ENCODE results near the gene CUX1.

The CUX1 gene

DNA sequence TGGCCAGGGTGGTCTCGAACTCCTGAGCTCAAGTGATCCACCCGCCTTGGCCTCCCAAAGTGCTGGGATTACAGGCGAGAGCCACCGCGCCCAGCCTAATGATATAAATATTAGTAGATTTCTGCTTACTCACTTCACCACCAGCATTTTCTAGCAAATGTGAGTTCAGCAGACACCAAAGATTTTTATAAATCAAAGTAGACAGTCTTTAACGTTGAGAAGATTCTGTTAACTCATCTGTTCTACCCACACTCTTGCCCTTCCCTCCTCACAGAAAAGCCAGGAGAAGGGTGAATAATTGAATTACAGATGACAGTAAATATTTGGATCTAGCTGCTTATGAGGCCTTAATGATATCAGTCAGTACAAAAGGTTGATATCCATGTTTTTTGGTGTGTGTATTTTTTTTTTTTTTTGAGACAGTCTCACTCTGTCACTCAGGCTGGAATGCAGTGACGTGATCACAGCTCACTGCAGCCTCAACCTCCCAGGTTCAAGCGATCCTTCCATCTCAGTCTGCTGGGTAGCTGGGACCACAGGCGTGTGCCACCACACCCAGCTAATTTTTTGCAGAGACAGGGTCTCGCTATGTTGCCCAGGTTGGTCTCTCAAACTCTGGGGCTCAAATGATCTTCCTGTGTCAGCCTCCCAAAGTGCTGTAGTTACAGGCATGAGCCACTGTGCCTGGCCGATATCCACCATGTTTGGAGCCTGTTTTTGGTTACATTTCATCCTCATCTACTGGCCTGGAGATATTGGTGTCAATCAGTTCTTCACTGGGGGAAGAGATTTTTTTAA is 120.5 kb downstream of the CUX1 start:
- no peak for DNase-seq (ENCODE audit: low read depth)

DNA sequence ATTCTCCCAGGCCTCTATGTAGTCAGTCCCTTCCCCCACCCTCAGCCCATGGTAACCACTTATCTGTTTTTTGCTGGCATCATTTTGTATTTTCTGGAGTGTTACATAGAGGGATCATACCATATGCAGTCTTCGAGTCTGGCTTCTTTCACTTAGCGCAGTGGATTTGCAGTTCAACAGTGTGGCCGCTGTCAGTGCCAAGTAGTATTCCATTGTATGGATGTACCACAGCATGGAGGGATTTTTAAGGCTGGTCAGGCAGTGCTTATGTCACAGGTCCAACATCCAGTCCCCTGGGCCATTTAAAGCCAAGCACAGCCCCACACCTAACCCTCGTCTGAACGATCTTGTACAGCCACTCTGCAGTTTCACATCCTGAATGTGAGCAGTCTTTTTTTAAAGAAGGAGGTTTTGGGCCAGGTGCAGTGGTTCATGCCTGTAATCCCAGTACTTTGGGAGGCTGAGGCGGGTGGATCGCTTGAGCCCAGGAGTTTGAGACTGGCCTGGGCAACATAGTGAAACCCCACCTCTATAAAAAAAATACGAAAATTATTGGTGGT is 121.8 kb downstream of the CUX1 start:
- DNase-seq (ENCODE audit: low read depth) = no peak

DNA sequence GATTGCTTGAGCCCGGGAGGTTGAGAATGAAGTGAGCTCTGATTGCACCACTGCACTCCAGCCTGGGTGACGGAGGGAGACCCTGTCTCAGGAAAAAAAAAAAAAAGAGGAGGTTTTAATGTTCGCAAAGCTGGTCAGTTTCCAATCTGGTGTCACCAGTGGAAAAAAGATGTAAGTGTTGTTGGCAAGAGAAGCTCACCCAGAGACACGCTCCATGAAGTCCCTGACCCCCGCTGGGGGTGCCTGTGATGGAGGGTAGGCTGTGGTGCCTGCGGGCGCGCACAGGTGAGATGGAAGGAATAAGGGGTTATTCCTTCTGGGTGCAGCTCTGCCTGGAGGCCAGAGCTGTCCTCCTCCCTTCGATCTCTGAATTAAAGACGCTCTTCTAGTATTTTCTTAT is 122.7 kb downstream of the CUX1 start:
- DNase-seq (ENCODE audit: low read depth) = no peak

DNA sequence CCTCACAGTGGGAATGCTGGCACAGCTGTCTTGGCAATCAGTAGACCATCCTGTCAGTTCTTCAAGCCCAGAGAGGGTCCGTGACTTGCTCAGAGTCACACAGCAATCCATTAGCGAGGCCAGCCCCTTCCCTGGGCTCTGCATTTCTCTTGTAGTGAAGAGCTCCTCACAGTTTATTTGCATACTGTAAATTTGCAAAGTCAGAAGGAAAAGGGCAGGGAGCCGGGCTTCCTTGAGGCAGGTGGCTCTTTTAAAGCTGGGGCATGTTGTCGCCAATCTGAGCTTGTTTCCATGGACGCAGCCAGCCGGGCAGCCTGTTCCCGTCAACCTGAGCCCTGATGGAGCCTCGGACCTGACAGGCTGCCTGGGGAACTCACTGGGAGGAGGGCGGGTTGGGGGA is 123.4 kb downstream of the CUX1 start:
- no peak for DNase-seq (ENCODE audit: low read depth)

DNA sequence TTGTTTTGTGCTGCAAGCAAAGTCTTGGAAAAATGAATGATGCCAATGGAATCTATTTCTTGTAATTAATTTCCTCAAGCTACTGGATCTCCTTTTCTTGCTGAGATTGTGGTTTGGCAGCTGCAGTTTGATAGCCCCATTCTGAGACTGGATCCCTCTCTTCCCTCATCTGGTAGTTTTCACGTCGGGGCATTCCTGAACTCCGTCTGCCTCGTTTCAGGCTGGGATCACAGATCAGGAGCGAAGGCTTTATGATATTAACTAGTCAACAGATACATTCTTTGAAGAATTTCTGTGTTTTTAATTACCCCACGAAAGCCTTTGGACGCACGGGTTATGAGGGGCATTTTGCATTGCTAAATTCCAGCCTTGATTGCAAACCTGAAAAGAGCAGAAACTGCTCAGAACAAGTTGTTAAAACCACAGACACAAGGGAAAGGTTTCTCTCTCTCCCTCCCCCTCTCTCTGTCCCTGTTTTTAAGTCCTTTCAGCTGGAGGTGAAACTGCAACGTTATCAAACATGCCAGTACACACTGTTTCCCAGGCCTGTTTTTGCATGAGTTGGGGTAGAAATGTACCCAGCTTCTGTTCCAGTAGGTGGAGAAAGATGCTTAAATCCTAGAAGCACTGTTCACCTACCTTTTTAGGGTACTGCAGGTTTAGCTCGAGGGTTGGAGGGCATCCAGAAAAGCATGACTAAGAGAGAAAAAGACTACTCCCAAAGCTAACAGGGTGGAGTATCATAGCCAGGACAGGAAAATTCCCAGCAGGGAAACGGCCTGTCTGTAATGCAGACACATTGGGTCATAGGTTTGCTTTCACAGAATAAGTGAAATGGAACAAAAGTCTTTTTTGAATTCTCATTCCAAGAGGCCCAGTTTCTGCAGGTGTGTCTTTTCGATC is 124.3 kb downstream of the CUX1 start:
- no peak for DNase-seq (ENCODE audit: low read depth)

DNA sequence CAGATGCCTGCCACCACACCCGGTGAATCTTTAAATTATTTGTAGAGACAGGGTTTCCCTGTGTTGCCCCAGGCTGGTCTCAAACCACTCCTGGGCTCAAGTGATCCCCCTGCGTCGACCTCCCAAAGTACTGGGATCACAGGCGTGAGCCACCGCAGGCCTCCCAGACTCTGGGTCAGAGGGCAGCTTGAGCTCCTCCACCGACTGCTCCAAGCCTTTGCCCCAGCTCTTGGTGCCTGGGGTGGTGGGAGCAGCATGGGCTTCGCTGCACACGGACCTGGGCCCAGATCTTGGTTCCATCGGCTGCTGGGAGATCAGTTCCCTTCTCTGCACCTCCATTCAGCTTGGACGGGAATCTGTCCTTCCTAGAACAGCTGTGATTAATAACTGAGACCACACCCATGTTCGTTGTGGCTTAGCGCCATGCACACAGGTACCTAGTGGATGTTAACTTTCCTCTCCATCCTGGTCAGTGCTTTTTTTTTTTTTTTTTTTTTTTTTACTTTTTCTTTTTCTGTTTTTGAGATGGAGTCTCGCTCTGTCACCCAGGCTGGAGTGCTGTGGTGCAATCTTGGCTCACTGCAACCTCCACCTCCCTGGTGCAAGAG is 125.3 kb downstream of the CUX1 start:
- no peak for DNase-seq (ENCODE audit: low read depth)

DNA sequence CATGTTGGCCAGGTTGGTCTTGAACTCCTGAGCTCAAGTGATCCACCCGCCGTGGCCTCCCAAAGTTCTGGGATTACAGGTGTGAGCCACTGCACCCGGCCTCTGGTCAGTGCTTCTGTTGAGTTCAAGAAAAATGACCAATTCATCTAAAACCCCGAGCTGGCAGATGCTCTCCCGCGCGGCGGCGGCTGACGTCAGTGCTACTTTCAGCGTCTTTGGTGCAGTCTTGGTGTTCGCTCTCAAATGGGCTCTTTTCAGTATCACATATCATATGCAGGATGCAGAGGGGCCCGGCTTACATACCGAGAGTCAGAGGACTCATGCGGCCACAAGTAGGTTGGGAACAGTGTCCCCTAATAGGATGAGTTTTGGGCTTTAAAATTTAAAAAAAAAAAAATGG is 125.9 kb downstream of the CUX1 start:
- DNase-seq (ENCODE audit: low read depth) = no peak

DNA sequence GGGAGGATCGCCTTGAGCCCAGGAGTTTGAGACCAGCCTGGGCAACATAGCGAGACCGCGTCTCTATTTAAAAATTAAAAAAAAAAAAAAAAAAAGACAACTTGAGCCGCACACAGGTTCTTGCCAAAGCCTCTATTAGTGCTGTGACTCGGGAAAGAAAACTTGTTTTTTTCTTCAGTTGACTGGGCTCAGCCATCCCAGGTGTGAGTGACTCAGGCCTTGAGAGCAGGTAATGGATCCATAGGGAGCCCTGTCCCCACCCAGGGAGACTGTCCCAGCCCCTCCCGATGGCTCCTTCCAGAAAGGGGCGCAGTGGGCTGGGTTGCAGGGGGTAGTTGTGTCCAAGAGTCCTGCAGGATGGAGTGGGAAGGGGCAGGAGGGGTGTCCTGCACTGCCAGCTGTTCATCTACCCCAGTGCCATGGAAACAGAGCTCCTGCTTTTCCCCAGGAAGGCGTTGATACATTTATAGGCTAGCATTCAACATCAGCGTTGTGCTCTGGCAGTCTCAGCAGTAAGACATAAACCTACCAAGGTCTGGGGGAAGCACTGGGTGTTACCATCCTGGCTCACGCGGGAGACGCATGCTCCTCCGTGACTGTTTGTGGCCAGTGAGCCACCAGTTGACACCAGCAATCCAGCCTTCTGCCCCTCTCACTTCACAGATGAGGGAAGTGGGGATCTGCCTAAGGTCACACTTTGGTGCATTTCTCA is 126.6 kb downstream of the CUX1 start:
- no peak for DNase-seq (ENCODE audit: low read depth)

DNA sequence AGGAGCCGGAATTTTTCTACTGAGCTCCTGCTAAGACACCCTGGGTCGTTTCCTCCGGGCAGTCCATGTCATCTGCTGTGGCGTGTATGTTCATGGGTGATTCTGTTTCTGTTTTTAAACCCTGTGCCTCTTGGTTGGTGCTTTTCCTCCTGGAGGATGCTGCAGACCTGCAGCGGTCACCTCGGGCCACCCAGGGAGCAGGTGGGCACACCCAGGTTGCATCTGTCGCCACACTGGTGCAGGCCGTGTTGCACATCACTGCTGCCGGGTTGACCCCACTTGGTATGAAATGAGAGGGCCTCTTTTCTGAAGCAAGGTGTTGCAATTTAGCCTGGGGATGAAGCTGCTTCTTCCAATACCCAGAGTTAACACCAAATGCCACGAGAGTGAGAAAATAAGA is 127.2 kb downstream of the CUX1 start:
- DNase-seq (ENCODE audit: low read depth) = no peak

DNA sequence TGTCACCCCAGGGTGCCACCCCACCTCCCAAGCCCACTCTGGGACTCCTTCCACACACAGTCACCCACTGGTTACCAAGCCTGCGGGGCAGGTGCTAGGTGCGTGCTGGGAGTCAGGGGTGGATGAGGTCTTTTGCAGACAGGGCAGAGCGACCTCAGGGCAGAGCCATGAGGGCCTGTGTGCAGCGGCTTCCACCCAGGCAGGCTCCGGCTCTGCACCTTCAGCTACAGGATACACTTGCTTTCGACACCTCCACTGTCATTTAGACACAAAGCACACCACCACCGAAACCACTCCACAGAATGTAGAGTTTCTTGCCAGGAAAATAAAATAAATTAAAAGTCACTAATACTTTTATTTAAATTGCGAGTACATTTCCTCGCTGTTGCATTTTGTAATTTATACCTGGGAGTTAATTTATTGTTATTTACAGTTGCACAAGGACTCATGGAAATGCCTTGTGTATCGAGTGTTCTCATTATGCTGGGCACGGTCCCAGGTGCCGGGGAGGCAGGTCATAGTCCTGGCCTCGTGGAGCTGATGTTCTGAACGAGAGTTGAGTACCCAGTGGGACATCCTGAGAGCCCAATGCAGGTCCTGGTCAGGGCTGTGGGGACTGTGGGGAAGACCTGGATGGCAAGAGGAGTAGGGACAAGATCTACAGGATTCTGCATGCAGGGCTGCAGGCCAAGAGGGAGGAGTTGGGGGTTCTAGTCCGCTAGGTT is 127.8 kb downstream of the CUX1 start:
- DNase-seq (ENCODE audit: low read depth) = no peak

DNA sequence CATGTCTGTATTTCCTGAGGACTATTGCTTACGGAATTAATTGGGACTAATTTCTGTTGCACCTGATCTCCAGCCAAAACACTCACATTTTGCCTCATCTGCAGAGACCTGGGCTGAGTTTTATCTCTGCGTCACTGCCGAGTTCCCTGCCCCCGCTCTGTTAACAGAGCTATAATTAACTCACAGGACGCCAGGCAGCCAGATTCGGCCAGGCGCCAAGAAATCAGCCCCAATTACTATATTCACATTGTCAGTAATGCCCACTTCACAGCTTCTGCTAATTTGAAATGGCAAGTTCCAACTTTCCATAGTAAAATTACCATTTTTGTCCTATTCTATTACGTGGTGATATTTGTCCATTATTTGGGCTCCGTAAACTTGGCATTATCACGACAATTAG is 130.5 kb downstream of the CUX1 start:
- DNase-seq (ENCODE audit: low read depth) = no peak

DNA sequence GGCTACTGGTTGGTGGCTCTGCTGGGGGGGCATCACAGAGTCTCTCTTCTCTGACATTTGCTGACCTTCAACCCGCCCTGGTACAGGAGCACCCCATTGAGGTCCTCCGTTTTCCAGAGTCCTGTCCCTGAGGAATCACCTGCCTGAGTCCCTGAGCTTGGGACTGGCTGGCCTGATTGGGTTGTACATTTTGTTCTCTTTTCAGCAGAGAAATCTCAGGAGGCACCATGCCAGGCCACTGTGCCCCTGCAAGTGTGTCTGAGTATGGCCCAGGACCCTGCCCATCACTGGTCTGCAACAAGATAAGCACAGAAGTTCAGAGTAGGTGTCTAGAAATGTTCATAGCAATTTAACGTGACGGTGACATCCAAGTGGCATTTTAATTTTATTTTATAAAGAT is 131.2 kb downstream of the CUX1 start:
- no peak for DNase-seq (ENCODE audit: low read depth)

DNA sequence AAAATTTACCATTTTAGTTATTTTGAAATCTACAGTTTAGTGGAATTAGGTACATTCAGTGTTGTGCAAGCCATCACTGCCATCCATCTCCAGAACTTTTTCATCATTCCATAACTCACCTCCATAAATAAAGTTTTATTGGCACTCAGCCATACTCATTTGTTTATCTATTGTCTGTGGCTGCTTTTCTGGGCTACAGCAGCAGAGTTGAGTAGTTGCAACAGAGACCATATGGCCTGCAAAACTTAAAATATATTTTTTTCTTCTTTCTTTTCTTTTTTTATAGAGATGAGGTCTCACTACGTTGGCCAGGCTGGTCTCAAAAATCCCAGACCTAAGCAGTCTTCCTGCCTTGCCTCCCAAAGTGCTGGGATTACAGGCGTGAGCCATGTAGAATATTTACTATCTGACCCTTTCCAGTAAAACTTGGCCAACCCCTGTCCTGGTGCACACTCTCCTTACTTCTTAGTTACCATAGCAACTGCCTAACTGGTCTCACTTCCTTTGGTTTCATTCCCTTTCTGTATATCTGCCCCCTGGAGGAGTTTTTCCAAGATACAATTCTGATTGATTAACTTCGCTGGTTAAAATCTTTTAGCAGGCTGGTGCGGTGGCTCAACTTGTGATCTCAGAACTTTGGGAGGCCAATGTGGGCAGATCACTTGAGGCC is 133.2 kb downstream of the CUX1 start:
- DNase-seq (ENCODE audit: low read depth) = no peak

DNA sequence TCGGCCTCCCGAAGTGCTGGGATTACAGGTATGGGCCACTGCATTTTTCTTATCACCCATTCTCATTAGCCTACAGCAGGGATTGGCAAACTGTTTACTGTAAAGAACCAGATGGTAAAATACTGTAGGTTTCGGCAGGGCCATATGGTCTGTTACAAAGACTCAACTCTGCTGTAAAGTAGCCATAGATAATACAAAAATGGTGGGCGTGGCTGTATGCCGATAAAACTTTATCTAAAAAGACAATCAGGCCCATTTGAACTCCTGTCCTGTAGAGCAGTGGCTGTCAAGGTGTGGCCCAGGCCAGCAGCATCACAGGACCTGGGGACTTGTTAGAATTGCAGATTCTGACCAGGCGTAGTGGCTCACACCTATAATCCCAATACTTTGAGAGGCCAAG is 134.3 kb downstream of the CUX1 start:
- DNase-seq (ENCODE audit: low read depth) = no peak

DNA sequence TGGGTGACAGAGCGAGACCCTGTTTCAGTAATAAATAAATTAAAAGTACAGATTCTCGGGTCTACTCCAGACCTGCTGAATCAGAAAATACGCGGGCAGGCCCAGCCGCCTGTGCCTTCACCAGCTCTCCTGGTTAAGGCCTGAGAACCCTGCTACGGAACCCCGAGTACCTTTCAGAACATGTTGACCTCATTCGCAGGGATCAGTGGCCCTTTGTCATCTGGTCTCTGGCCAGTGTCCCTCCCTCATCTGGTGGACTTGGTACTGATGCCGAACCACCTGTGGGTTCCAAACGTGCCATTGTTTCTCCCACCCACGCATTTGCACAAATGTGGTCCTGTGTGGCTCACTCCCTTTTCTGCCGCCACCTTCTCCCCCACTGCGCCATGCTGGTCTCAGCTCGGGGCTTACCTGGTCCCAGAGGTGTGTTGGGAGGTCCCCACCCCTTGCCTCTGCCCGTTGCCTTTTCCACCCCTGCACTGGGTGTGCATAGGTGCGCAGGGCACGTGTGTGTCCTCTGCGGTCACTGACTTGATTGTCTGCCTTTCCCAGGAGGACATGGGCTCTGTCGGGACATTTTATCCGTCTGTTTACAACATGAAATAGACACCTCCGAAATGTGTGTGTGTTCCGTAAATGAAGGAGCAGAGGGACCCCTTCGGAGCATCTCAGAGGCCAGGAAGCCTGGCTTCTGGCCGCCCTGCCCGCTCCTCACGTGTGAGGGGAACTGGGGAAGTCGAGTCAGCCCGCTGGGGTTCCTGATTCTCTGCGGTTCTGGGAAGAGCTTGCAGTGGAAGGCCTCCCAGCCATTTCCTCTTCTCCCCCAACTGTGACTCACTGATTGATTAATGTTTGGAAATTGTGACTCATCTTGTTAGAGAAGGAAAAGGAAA is 135.2 kb downstream of the CUX1 start:
- no peak for DNase-seq (ENCODE audit: low read depth)

DNA sequence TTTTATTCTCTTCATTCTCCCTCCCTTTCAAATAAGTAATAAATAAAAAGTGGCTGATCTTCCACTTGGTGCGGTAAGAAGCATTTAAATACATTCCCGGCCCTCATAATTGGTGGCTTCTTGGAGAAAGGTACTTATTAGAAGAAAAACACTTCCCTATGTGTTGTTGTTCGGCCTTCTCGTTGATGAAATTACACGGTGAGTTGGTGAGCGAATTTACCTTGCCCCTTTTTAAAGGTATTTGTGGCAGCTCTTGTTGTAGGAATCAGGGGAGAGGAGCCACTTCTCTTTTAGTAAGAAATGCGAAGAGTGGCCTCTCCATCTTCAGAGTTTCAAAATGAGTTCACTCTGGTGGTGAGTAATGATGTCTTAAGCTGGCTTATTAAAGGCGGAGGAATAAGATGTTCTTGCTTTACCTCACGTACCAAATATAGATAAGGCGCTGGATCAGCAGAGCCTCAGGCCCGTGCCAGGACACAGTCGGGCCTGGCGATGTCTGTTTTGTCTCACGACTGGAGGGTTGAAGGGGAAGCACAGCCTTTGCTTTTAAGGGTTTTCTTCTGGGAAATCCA is 135.9 kb downstream of the CUX1 start:
- no peak for DNase-seq (ENCODE audit: low read depth)

DNA sequence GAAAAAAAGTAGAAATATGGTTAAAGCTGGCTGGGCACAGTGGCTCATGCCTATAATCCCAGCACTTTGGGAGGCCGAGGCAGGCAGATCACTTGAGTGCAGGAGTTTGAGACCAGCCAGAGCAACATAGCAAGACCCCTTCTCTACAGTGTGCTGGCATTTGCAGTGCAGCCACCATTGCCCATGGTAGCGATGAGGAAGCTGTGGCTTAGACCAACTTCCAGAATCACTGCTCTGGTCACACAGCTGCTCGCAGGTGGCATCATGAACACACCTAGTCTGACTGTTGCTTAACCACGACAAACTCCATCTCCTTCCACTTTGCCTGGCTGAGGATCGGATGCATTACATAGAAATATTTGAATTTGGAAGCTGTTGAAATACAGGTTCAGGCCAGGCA is 137.1 kb downstream of the CUX1 start:
- DNase-seq (ENCODE audit: low read depth) = no peak

DNA sequence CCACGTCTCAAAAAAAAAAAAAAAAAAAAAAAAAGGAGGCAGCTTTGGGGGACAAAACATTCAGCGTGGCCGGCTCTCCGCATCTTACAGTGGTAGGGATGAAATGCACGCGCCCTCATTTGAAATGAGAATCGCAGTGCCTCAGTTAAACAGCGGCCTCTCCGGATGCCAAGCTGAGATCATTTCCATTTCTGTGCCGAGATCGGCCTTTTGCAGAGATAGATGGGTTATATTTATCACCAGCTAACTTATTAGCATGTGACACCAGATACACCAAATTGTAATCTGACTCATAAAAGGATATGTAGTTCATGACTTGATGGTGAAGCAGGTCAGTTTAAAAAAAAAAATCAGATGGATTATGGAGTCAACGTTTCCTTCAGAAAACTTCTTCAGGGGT is 138.7 kb downstream of the CUX1 start:
- DNase-seq (ENCODE audit: low read depth) = no peak
